ENCODE data around the gene ANKRD17.

Gene ANKRD17

DNA sequence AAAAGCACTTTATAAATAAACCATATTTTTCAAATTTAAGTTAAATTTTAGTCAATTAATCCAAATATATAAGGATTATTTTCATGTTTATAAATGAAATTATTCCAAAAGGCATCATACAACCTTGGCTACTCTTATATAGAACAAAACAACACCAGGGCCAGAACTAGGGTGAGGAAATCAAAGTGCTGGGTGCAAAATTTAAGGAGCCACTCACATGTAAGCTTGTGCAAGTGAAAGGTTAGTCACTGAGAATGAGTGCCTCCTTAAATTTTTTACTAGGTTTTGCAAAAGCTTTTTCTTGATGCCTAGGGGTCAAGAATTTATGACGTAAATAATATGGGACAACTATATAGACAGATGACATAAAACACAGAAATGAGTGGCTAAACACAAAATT is 105.7 kb downstream of the ANKRD17 start:
- ChIA-PET POLR2A (no interaction called here), CTCF (interaction anchor here (1.4 kb wide), 1 partner anchor 8 kb away, joined by 4 read pairs; no protein-coding TSS in a partner anchor)
- Histone ChIP-seq H3K36me3 (ENCODE audit: control insufficient read depth in 2 of 2, insufficient read depth in 1 of 2, low read length in 2 of 2) (peaks cover 21 to 70% of the 10 kb centered on the region in 2 experiments), H3K4me1 (ENCODE audit: control insufficient read depth, insufficient read depth, low read length) (no peaks in the 10 kb centered on the region), H3K4me3 (ENCODE audit: low read depth, low read length) (no peak overlapping the region), H3K27ac (ENCODE audit: extremely low read depth, low read depth, low read length) (no peak overlapping the region), H3K9me3 (ENCODE audit: control insufficient read depth, insufficient read depth, low read depth, low read length) (no peaks in the 10 kb centered on the region)
- TF ChIP-seq ZNF114 (tag by site-specific recombination; IDR thresholded peaks at IDR 0.05), result no peak
- TF ChIP-seq, protein P1, sequence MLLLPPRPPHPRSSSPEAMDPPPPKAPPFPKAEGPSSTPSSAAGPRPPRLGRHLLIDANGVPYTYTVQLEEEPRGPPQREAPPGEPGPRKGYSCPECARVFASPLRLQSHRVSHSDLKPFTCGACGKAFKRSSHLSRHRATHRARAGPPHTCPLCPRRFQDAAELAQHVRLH (tag by site-specific recombination; IDR thresholded peaks at IDR 0.05), result no peak
- no peak for TF ChIP-seq ZNF837 (tag by site-specific recombination; IDR thresholded peaks at IDR 0.05)
- TF ChIP-seq ZNF658 (tag by site-specific recombination; IDR thresholded peaks at IDR 0.05), result no peak
- no peak for TF ChIP-seq ZNF785 (tag by site-specific recombination; IDR thresholded peaks at IDR 0.05)
- TF ChIP-seq, protein P2, sequence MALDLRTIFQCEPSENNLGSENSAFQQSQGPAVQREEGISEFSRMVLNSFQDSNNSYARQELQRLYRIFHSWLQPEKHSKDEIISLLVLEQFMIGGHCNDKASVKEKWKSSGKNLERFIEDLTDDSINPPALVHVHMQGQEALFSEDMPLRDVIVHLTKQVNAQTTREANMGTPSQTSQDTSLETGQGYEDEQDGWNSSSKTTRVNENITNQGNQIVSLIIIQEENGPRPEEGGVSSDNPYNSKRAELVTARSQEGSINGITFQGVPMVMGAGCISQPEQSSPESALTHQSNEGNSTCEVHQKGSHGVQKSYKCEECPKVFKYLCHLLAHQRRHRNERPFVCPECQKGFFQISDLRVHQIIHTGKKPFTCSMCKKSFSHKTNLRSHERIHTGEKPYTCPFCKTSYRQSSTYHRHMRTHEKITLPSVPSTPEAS (tag by site-specific recombination; IDR thresholded peaks at IDR 0.05), result no peak
- TF ChIP-seq RBAK (tag by site-specific recombination; IDR thresholded peaks at IDR 0.05), result no peak

DNA sequence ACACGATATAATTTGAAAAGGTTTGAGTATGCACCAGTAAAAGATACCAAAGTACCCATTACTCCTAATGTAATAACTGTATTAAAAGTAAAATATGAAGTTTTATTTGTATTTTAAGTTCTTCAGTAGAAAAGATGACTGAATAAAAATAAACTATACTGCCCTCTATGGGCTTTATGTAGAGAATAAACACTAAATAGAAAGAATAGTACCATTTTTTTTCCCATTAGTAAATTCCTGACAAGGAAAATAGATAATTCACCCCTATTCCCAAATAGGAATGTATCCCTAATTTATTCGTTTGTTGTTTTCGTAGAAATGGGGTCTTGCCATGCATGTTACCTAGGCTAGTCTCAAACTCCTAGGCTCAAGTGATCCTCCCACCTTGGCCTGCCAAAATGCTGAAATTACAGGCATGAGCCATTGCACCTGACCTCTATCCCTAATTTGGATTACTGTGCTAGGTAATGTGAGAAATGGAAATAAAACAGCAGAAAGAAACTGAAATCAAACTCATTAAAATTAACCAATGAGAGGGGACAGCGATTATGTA is 115.5 kb downstream of the ANKRD17 start:
- no peak overlapping the region for H3K27ac ChIP-seq (ENCODE audit: extremely low read depth, low read depth, low read length)
- H3K4me3 ChIP-seq (ENCODE audit: low read depth, low read length), result no peak overlapping the region
- TF ChIP-seq ZNF660 (tag by site-specific recombination; IDR thresholded peaks at IDR 0.05) (no peak), ZNF529 (tag by site-specific recombination; IDR thresholded peaks at IDR 0.05; ENCODE audit: insufficient replicate concordance) (no peak), ZNF2 (tag by site-specific recombination; IDR thresholded peaks at IDR 0.05) (no peak), ZNF785 (tag by site-specific recombination; IDR thresholded peaks at IDR 0.05) (no peak), SCRT2 (tag by site-specific recombination; IDR thresholded peaks at IDR 0.05) (no peak), GLI4 (tag by site-specific recombination; IDR thresholded peaks at IDR 0.05) (no peak), ZNF530 (tag by site-specific recombination; IDR thresholded peaks at IDR 0.05; ENCODE audit: low read depth) (no peak), FEZF1 (tag by site-specific recombination; IDR thresholded peaks at IDR 0.05) (no peak), ZXDB (tag by site-specific recombination; IDR thresholded peaks at IDR 0.05) (no peak), ZNF670 (tag by site-specific recombination; IDR thresholded peaks at IDR 0.05; ENCODE audit: low read depth) (no peak), KLF9 (tag by site-specific recombination; IDR thresholded peaks at IDR 0.05; ENCODE audit: low read depth) (no peak), MZF1 (tag by site-specific recombination; IDR thresholded peaks at IDR 0.05; ENCODE audit: borderline replicate concordance) (no peak), ZNF292 (tag by site-specific recombination; IDR thresholded peaks at IDR 0.05; ENCODE audit: borderline replicate concordance, low read depth) (no peak)
- TF ChIP-seq, protein P3, sequence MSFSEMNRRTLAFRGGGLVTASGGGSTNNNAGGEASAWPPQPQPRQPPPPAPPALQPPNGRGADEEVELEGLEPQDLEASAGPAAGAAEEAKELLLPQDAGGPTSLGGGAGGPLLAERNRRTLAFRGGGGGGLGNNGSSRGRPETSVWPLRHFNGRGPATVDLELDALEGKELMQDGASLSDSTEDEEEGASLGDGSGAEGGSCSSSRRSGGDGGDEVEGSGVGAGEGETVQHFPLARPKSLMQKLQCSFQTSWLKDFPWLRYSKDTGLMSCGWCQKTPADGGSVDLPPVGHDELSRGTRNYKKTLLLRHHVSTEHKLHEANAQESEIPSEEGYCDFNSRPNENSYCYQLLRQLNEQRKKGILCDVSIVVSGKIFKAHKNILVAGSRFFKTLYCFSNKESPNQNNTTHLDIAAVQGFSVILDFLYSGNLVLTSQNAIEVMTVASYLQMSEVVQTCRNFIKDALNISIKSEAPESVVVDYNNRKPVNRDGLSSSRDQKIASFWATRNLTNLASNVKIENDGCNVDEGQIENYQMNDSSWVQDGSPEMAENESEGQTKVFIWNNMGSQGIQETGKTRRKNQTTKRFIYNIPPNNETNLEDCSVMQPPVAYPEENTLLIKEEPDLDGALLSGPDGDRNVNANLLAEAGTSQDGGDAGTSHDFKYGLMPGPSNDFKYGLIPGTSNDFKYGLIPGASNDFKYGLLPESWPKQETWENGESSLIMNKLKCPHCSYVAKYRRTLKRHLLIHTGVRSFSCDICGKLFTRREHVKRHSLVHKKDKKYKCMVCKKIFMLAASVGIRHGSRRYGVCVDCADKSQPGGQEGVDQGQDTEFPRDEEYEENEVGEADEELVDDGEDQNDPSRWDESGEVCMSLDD (tag by site-specific recombination; IDR thresholded peaks at IDR 0.05), result no peak
- TF ChIP-seq, protein P4, sequence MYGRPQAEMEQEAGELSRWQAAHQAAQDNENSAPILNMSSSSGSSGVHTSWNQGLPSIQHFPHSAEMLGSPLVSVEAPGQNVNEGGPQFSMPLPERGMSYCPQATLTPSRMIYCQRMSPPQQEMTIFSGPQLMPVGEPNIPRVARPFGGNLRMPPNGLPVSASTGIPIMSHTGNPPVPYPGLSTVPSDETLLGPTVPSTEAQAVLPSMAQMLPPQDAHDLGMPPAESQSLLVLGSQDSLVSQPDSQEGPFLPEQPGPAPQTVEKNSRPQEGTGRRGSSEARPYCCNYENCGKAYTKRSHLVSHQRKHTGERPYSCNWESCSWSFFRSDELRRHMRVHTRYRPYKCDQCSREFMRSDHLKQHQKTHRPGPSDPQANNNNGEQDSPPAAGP (tag by site-specific recombination; IDR thresholded peaks at IDR 0.05), result no peak
- TF ChIP-seq, protein P5, sequence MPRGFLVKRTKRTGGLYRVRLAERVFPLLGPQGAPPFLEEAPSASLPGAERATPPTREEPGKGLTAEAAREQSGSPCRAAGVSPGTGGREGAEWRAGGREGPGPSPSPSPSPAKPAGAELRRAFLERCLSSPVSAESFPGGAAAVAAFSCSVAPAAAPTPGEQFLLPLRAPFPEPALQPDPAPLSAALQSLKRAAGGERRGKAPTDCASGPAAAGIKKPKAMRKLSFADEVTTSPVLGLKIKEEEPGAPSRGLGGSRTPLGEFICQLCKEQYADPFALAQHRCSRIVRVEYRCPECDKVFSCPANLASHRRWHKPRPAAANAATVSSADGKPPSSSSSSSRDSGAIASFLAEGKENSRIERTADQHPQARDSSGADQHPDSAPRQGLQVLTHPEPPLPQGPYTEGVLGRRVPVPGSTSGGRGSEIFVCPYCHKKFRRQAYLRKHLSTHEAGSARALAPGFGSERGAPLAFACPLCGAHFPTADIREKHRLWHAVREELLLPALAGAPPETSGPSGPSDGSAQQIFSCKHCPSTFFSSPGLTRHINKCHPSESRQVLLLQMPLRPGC (tag by site-specific recombination; IDR thresholded peaks at IDR 0.05), result no peak
- peaks cover 9 to 90% of the 10 kb centered on the region in 2 experiments for H3K36me3 ChIP-seq (ENCODE audit: control insufficient read depth in 2 of 2, insufficient read depth in 1 of 2, low read length in 2 of 2)
- no peaks in the 10 kb centered on the region for H3K9me3 ChIP-seq (ENCODE audit: control insufficient read depth, insufficient read depth, low read depth, low read length)
- CTCF ChIA-PET, result no interaction called here
- POLR2A ChIA-PET, result no interaction called here
- H3K4me1 ChIP-seq (ENCODE audit: control insufficient read depth, insufficient read depth, low read length), result no peaks in the 10 kb centered on the region
